ENCODE results near the gene FAM222B.
"Not testable (repeated sequence)": the region's sequence is repeated elsewhere in the genome, so short reads cannot be mapped to it uniquely, and the experiment has no call there.

Gene FAM222B

GRCh38 chr17:28807925-28808634 lies 34.5 kb downstream of the FAM222B start:
- H3K9me2 ChIP-seq (replicated peaks; ENCODE audit: control insufficient read depth, low read length): no peaks in the 10 kb centered on the region
- H3K36me3 ChIP-seq (ENCODE audit: control insufficient read depth, low read length): peaks cover 4% of the 10 kb centered on the region; the same call in 1 of the 2 replicates
- no peaks in the 10 kb centered on the region for H4K20me1 ChIP-seq (ENCODE audit: control insufficient read depth, insufficient read depth, low read depth, low read length)
- H3K4me2 ChIP-seq (ENCODE audit: low read length): peak overlapping the region; percentile 15
- TF ChIP-seq, protein P1, sequence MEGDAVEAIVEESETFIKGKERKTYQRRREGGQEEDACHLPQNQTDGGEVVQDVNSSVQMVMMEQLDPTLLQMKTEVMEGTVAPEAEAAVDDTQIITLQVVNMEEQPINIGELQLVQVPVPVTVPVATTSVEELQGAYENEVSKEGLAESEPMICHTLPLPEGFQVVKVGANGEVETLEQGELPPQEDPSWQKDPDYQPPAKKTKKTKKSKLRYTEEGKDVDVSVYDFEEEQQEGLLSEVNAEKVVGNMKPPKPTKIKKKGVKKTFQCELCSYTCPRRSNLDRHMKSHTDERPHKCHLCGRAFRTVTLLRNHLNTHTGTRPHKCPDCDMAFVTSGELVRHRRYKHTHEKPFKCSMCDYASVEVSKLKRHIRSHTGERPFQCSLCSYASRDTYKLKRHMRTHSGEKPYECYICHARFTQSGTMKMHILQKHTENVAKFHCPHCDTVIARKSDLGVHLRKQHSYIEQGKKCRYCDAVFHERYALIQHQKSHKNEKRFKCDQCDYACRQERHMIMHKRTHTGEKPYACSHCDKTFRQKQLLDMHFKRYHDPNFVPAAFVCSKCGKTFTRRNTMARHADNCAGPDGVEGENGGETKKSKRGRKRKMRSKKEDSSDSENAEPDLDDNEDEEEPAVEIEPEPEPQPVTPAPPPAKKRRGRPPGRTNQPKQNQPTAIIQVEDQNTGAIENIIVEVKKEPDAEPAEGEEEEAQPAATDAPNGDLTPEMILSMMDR (IDR thresholded peaks at IDR 0.05; ENCODE audit: low read depth, low read length, poor library complexity, severe bottlenecking): no peak
- no peak for TF ChIP-seq EZH2phosphoT487 (IDR thresholded peaks at IDR 0.05; ENCODE audit: borderline replicate concordance, low read length)
- H3K9me3 ChIP-seq (ENCODE audit: control insufficient read depth, insufficient read depth, low read length): no peaks in the 10 kb centered on the region
- H3K27ac ChIP-seq (ENCODE audit: low read depth, low read length): no peak overlapping the region
- H3K4me3 ChIP-seq (ENCODE audit: low read length): no peak overlapping the region
- H3F3A ChIP-seq (ENCODE audit: control insufficient read depth, insufficient read depth): peaks cover 7% of the 10 kb centered on the region; the same call in 1 of the 2 replicates
- H3K27me3 ChIP-seq (ENCODE audit: control insufficient read depth, low read length): no peaks in the 10 kb centered on the region
- H3K4me1 ChIP-seq (ENCODE audit: control insufficient read depth, low read length): peaks cover 36% of the 10 kb centered on the region
- H3K79me2 ChIP-seq (ENCODE audit: control insufficient read depth, low read length): peaks cover 65% of the 10 kb centered on the region

DNA sequence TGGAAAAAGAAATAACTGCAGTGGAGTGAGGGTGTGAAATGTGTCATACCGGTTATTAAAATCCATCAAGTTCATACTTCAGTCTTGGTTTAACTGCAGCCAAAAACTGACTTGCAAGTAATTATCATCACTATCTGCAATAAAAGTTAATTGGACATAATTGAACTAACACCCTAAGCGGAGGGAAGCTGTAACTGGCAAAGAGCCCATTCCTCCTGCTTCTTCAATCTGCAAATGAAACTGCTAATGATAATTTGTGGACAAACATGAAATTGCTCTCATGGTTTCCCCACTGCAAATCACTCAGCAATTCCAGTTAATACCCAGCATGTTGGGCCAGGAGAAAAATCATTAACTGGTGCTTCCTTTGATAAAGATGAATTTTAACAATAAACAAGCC lies 46.5 kb downstream of the FAM222B start:
- H3K27me3 ChIP-seq (ENCODE audit: control insufficient read depth, low read length): no peaks in the 10 kb centered on the region
- H3K79me2 ChIP-seq (ENCODE audit: control insufficient read depth, low read length): peaks cover 21% of the 10 kb centered on the region

DNA sequence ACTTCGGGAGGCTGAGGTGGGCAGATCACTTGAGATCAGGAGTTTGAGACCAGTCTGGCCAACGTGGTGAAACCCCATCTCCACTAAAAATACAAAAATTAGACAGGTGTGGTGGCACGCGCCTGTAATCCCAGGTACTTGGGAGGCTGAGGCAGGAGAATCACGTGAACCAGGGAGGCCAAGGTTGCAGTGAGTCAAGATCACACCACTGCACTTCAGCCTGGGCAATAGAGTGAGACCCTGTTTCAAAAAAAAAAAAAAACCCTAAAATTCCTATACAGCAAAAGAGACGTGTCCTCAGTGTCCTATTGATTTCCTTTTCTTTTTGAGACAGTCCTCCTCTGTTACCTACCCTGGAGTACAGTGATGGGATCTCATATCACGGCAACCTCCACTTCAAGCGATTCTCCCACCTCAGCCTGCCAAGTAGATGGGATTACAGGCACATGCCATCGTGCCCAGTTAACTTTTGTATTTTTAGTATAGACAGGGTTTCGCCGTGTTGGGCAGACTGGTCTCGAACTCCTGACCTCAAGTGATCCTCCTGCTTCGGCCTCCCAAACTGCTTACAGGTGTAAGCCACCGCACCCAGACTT lies 47.6 kb downstream of the FAM222B start:
- H4K20me1 ChIP-seq (ENCODE audit: control insufficient read depth, insufficient read depth, low read depth, low read length); H3K4me2 ChIP-seq (ENCODE audit: low read length); H3K36me3 ChIP-seq (ENCODE audit: control insufficient read depth, low read length); H3F3A ChIP-seq (ENCODE audit: control insufficient read depth, insufficient read depth); H3K9me3 ChIP-seq (ENCODE audit: control insufficient read depth, insufficient read depth, low read length); H3K4me3 ChIP-seq (ENCODE audit: low read length); H3K9me2 ChIP-seq (replicated peaks; ENCODE audit: control insufficient read depth, low read length); H3K4me1 ChIP-seq (ENCODE audit: control insufficient read depth, low read length); H3K27me3 ChIP-seq (ENCODE audit: control insufficient read depth, low read length); H3K27ac ChIP-seq (ENCODE audit: low read depth, low read length): not testable (repeated sequence)
- H3K79me2 ChIP-seq (ENCODE audit: control insufficient read depth, low read length): peaks cover 20% of the 10 kb centered on the region

More for the DNA sequence above, 46.5 kb downstream of the FAM222B start:
- Histone ChIP-seq H3K4me3 (ENCODE audit: low read length) (no peak overlapping the region), H3K9me2 (replicated peaks; ENCODE audit: control insufficient read depth, low read length) (no peaks in the 10 kb centered on the region), H3K27ac (ENCODE audit: low read depth, low read length) (no peak overlapping the region), H3K4me2 (ENCODE audit: low read length) (no peak overlapping the region), H3K4me1 (ENCODE audit: control insufficient read depth, low read length) (no peaks in the 10 kb centered on the region), H3K9me3 (ENCODE audit: control insufficient read depth, insufficient read depth, low read length) (no peaks in the 10 kb centered on the region), H3F3A (ENCODE audit: control insufficient read depth, insufficient read depth) (peaks cover 3% of the 10 kb centered on the region; the same call in 1 of the 2 replicates), H3K36me3 (ENCODE audit: control insufficient read depth, low read length) (no peaks in the 10 kb centered on the region), H4K20me1 (ENCODE audit: control insufficient read depth, insufficient read depth, low read depth, low read length) (no peaks in the 10 kb centered on the region)
- TF ChIP-seq, protein P1 (IDR thresholded peaks at IDR 0.05; ENCODE audit: low read depth, low read length, poor library complexity, severe bottlenecking): no peak
- no peak for TF ChIP-seq EZH2phosphoT487 (IDR thresholded peaks at IDR 0.05; ENCODE audit: borderline replicate concordance, low read length)

Data from DOHH2 (cell line).